ENCODE data around the gene TUBGCP2. TPM values are rescaled to one million over a fixed set of nuclear protein-coding genes. Genes with fewer than 3 reads are reported as not detected.
A peak's percentile ranks its signal among the peaks of the same experiment; 100 is the strongest.

The TUBGCP2 gene
- total and polyA plus RNA-seq, 2 of the 13 experiments (the other 11 are each of a cell fraction or from before 2014, with no cell fraction given) = 21.3 to 34.5 TPM

DNA sequence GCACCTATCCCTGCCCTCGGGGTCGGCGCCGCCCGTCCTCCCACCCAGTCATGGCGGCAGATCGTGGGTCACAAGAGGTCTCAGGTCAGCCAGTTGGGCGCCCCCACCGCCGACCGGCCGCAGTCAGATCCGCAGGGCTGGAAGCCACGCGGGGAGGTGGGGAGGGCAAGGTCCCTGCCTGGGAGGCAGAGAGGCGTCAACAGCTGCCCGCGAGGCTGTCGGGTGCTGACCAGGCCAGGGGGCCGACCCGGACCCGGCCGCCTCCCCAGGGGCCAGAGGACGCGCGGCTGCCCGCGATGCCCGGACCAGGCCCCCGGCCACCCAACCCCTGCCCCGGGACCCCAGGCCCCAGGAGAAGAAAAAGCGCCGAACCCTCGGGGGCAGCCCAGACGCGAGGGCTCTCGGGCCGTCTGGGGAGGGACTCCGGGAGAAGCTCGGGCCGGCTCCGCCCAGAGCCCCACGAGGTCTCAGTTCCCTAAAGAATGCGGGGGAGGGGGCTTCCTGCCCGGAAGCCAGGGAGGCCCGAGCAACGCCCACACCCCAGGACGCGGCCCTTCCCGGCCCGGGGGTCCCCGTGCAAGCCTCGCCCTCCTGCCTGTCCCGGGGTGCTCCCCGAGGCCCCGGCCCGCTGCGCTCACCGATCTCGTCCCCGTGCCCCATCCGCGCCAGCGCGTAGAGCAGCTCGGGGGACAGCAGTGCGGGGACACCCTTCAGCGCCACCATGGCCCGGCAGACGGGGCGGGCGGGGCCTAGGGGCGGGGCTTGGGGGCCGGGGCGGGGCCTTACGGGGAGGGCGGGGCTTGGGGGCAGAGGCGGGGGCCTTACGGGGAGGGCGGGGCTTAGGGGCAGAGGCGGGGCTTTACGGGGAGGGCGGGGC, 48.9 kb upstream of the TUBGCP2 start, which contains the start of gene FUOM (continued):
- TF ChIP-seq, protein P1, sequence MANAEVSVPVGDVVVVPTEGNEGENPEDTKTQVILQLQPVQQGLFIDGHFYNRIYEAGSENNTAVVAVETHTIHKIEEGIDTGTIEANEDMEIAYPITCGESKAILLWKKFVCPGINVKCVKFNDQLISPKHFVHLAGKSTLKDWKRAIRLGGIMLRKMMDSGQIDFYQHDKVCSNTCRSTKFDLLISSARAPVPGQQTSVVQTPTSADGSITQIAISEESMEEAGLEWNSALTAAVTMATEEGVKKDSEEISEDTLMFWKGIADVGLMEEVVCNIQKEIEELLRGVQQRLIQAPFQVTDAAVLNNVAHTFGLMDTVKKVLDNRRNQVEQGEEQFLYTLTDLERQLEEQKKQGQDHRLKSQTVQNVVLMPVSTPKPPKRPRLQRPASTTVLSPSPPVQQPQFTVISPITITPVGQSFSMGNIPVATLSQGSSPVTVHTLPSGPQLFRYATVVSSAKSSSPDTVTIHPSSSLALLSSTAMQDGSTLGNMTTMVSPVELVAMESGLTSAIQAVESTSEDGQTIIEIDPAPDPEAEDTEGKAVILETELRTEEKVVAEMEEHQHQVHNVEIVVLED (CRISPR knock-in tag; IDR thresholded peaks at IDR 0.05; ENCODE audit: borderline replicate concordance) = 0 out of 2 replicates have a peak, but pooled peaks have one; percentile 35
- TF ChIP-seq NR2F2 (IDR thresholded peaks at IDR 0.05; ENCODE audit: borderline replicate concordance, low read depth) (peak; percentile 9; the same call in 1 of the 2 replicates), KAT8 (CRISPR knock-in tag; IDR thresholded peaks at IDR 0.05) (peak; percentile 41), ZNF598 (CRISPR knock-in tag; IDR thresholded peaks at IDR 0.05; ENCODE audit: borderline replicate concordance) (0 out of 2 replicates have a peak, but pooled peaks have one; percentile 25), ZNF496 (CRISPR knock-in tag; IDR thresholded peaks at IDR 0.05; ENCODE audit: insufficient replicate concordance) (no peak), ZNF883 (CRISPR knock-in tag; IDR thresholded peaks at IDR 0.05; ENCODE audit: not compliant biosample characterization) (peak; percentile 91), ZSCAN12 (CRISPR knock-in tag; IDR thresholded peaks at IDR 0.05) (no peak), ZFY (CRISPR knock-in tag; IDR thresholded peaks at IDR 0.05) (peak; percentile 73; the same call in 1 of the 2 replicates), SNAI1 (CRISPR knock-in tag; IDR thresholded peaks at IDR 0.05; ENCODE audit: borderline replicate concordance) (no peak), NKX3-1 (CRISPR knock-in tag; IDR thresholded peaks at IDR 0.05) (no peak), ZNF101 (CRISPR knock-in tag; IDR thresholded peaks at IDR 0.05; ENCODE audit: borderline replicate concordance, low read depth) (no peak), ZNF589 (CRISPR knock-in tag; conservative IDR thresholded peaks at IDR 0.05) (no peak), ZNF780A (CRISPR knock-in tag; IDR thresholded peaks at IDR 0.05) (no peak), ZFP1 (CRISPR knock-in tag; IDR thresholded peaks at IDR 0.05) (no peak), ZNF274 (CRISPR knock-in tag; IDR thresholded peaks at IDR 0.05) (no peak; the same call in 1 of the 2 replicates), ZNF569 (CRISPR knock-in tag; IDR thresholded peaks at IDR 0.05; ENCODE audit: borderline replicate concordance) (no peak), ATF7 (IDR thresholded peaks at IDR 0.05) (no peak), ATF7 (CRISPR knock-in tag; IDR thresholded peaks at IDR 0.05) (no peak), ZNF7 (CRISPR knock-in tag; IDR thresholded peaks at IDR 0.05) (no peak), ZBTB3 (CRISPR knock-in tag; IDR thresholded peaks at IDR 0.05; ENCODE audit: borderline replicate concordance, low read depth) (no peak)
- TF ChIP-seq, protein P2, sequence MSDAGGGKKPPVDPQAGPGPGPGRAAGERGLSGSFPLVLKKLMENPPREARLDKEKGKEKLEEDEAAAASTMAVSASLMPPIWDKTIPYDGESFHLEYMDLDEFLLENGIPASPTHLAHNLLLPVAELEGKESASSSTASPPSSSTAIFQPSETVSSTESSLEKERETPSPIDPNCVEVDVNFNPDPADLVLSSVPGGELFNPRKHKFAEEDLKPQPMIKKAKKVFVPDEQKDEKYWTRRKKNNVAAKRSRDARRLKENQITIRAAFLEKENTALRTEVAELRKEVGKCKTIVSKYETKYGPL (CRISPR knock-in tag; IDR thresholded peaks at IDR 0.05) = no peak
- TF ChIP-seq, protein P3, sequence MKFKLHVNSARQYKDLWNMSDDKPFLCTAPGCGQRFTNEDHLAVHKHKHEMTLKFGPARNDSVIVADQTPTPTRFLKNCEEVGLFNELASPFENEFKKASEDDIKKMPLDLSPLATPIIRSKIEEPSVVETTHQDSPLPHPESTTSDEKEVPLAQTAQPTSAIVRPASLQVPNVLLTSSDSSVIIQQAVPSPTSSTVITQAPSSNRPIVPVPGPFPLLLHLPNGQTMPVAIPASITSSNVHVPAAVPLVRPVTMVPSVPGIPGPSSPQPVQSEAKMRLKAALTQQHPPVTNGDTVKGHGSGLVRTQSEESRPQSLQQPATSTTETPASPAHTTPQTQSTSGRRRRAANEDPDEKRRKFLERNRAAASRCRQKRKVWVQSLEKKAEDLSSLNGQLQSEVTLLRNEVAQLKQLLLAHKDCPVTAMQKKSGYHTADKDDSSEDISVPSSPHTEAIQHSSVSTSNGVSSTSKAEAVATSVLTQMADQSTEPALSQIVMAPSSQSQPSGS (CRISPR knock-in tag; IDR thresholded peaks at IDR 0.05) = no peak
- TF ChIP-seq, protein P4, sequence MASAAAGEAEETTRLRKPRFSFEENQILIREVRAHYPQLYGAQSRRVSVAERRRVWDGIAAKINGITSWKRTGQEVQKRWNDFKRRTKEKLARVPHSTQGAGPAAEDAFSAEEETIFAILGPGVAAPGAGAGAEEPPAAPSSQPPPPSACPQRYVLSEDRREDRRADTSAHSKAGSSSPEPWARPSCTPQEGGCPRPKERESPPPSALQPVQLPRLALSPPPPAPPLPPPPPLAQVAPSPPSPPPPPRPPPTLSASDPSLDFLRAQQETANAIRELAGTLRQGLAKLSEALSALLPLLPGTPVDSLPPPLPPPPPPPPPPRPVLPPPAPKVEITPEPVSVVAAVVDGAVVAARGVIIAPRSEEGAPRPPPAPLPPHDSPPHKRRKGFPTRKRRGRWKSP (CRISPR knock-in tag; IDR thresholded peaks at IDR 0.05) = no peak
- TF ChIP-seq, protein P5, sequence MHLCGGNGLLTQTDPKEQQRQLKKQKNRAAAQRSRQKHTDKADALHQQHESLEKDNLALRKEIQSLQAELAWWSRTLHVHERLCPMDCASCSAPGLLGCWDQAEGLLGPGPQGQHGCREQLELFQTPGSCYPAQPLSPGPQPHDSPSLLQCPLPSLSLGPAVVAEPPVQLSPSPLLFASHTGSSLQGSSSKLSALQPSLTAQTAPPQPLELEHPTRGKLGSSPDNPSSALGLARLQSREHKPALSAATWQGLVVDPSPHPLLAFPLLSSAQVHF (CRISPR knock-in tag; IDR thresholded peaks at IDR 0.05) = no peak
